Kidney (tissue), 14 donors: Measurements from ENCODE around the gene TPRG1. TPM values are rescaled to one million over a fixed set of nuclear protein-coding genes. Genes with fewer than 3 reads are reported as not detected.

Experiments used
- DNase-seq, 5 donors: peaks; one replicate each; pipeline ENCODE4 v3.0.0-alpha.2; 2013 to 2020
- FAIRE-seq: peaks from 2 replicates; lab custom pipeline; 2012; peaks lifted over from hg19 to GRCh38; lab: Jason Lieb, UNC
- H3K27ac ChIP-seq, 2 donors: one replicate each; pipeline ENCODE4 v1.7.0; 2013; ENCODE audit warnings: low read depth in 2 of 2, low read length in 2 of 2, inconsistent platforms in 1 of 2
- H3K27me3 ChIP-seq: one replicate; pipeline ENCODE4 v1.7.1; 2013; ENCODE audit warnings: low read length, inconsistent platforms; ENCODE audit not compliant: control insufficient read depth, insufficient read depth
- H3K36me3 ChIP-seq, 3 donors: one replicate each; pipeline versions ENCODE4 v1.7.0 to v1.7.1; 2013; ENCODE audit warnings: low read length in 3 of 3, control low read depth in 1 of 3, inconsistent platforms in 1 of 3; ENCODE audit not compliant: insufficient read depth in 3 of 3, control insufficient read depth in 2 of 3
- H3K4me1 ChIP-seq, 3 donors: one replicate each; pipeline versions ENCODE4 v1.7.0 to v1.7.1; 2013; ENCODE audit warnings: low read length in 3 of 3, inconsistent platforms in 1 of 3, low read depth in 1 of 3; ENCODE audit not compliant: control insufficient read depth in 2 of 3, insufficient read depth in 2 of 3
- H3K4me3 ChIP-seq, 3 donors: one replicate each; pipeline versions ENCODE4 v1.7.0 to v1.8.1; 2013; ENCODE audit warnings: low read length in 3 of 3, control low read depth in 1 of 3, inconsistent platforms in 1 of 3
- H3K9ac ChIP-seq, 3 donors: one replicate each; pipeline versions ENCODE4 v1.7.0 to v1.7.1; 2013; ENCODE audit warnings: low read length in 3 of 3, control low read depth in 1 of 3, inconsistent platforms in 1 of 3
- H3K9me3 ChIP-seq, 3 donors: one replicate each; pipeline versions ENCODE4 v1.7.0 to v1.7.1; 2013; ENCODE audit warnings: low read length in 3 of 3, control low read depth in 1 of 3, inconsistent platforms in 1 of 3; ENCODE audit not compliant: control insufficient read depth in 2 of 3, insufficient read depth in 1 of 3
- intact Hi-C: fragments of 100-400 bp; cut with DNase I; formaldehyde crosslinking; loops from one replicate; pipeline ENCODE4 v1.11.1; 2022
- polyA plus RNA-seq: library from polyadenylated mRNA; stranded (reverse); fragments of 350-450 nt; fragmentation: Illumina TruSeq; extraction: RNeasy Lipid Tissue Mini Kit (QIAGEN cat#74804); gene quantifications from one replicate; pipeline ENCODE4 v1.2.3, GENCODE V29; 2014; ENCODE audit warnings: low read depth, low replicate concordance; ENCODE audit not compliant: insufficient read depth
- total RNA-seq: library from RNA; stranded (reverse); fragmentation: NEBNext Ultra II Directional; extraction: Animal tissue kit (Norgen Biotek cat#: 25700); gene quantifications from one replicate; pipeline ENCODE4 v1.2.1, GENCODE V29; 2021
- TF ChIP-seq, protein P1 (sequence below): IDR thresholded peaks from 3 replicates; pipeline ENCODE4 v1.5.1; 2012; ENCODE audit warnings: mild to moderate bottlenecking, moderate library complexity, borderline replicate concordance; ENCODE audit not compliant: insufficient read depth; ENCODE audit errors: extremely low read depth
- donor health status: control.
- donor health status: control.
- donor health status: control.
- donor health status: control.
- donor health status: control.
- donor health status: DM: yes; HTN: yes; CAD: no.
- donor health status: Normal renal cell carcinoma (clear cell type).

TPRG1 gene
- total and polyA plus RNA-seq, 2 donors from 2014 or later: 0.37 to 2.7 TPM

DNA sequence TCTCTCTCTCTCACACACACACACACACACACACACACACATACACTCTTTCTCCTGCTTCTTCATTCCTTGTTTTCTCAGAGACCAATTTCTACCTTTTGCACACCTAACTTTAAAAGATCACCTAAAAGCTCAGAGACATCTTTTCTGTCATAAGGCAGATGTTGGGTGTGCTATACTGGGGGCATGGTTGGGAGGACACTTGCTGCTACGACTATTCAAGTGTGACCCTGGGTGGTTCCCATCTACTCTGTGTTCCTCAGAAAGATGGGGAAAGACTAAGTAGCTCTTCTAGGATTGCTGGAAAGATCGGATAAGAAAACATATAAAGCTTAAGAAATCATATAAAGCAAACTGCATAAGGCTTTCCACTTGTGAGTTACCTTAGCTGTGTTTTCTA lies 33.2 kb downstream of the TPRG1 start:
- TF ChIP-seq, protein P1, sequence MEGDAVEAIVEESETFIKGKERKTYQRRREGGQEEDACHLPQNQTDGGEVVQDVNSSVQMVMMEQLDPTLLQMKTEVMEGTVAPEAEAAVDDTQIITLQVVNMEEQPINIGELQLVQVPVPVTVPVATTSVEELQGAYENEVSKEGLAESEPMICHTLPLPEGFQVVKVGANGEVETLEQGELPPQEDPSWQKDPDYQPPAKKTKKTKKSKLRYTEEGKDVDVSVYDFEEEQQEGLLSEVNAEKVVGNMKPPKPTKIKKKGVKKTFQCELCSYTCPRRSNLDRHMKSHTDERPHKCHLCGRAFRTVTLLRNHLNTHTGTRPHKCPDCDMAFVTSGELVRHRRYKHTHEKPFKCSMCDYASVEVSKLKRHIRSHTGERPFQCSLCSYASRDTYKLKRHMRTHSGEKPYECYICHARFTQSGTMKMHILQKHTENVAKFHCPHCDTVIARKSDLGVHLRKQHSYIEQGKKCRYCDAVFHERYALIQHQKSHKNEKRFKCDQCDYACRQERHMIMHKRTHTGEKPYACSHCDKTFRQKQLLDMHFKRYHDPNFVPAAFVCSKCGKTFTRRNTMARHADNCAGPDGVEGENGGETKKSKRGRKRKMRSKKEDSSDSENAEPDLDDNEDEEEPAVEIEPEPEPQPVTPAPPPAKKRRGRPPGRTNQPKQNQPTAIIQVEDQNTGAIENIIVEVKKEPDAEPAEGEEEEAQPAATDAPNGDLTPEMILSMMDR: no peak
- Histone ChIP-seq H3K4me1 (no peaks in the 10 kb centered on the region), H3K4me3 (no peak overlapping the region), H3K36me3 (no peaks in the 10 kb centered on the region), H3K27ac (no peak overlapping the region), H3K9ac (no peak overlapping the region), H3K9me3 (no peaks in the 10 kb centered on the region), H3K27me3 (no peaks in the 10 kb centered on the region)
- intact Hi-C loops: no loop called here
- FAIRE-seq: no peak
- no peak for DNase-seq

DNA sequence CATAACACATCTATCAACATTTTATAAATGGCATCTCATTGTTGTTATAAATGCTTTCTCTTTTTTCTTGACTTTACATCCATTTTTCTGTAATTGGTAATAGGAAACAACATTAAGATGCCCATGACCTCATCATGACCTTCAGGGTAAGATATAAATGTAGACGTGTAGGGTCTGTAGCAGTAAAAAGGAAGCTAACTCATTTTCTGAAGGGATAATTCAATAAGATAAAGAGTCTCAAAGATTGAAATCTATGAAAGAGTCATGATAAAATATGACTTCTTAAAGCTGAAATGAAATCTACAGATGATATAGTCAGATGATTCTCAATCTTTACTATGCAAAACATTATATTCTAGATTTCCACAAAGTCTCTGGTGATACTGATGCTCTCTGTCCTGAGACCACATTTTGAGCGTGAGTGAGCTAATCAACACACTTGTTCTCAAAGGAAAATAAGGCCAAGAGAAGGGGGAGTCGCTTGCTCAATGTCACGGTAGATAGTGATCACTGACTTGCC lies 38.5 kb downstream of the TPRG1 start:
- intact Hi-C loops: no loop called here

DNA sequence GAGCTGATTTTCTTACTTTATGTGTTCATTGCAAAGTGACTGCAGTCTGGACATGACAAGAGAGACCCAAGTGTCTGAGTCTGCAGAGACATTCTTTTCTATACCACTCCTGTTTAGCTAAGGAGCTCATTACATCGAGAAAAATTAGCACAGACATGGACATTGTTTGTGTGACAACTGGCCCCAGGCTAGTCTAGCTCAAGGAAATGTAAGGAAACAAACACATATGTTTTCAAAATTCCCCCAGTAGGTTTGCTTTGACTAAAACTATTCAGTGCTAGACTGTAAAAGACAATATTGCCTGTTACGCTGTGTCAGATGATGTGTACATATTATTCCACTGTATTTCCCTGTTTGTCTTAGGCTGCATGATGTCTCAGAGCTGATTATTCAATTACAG lies 40.9 kb downstream of the TPRG1 start:
- Histone ChIP-seq H3K9ac (no peak overlapping the region), H3K4me1 (no peaks in the 10 kb centered on the region), H3K4me3 (no peak overlapping the region), H3K27me3 (no peaks in the 10 kb centered on the region), H3K27ac (no peak overlapping the region), H3K36me3 (no peaks in the 10 kb centered on the region), H3K9me3 (no peaks in the 10 kb centered on the region)
- no peak for DNase-seq
- TF ChIP-seq, protein P1: no peak
- no peak for FAIRE-seq
- intact Hi-C loops: no loop called here

More for the DNA sequence above, 38.5 kb downstream of the TPRG1 start:
- no peak overlapping the region for H3K9ac ChIP-seq
- no peak for FAIRE-seq
- TF ChIP-seq, protein P1: no peak
- no peaks in the 10 kb centered on the region for H3K9me3 ChIP-seq
- no peak overlapping the region for H3K4me3 ChIP-seq
- H3K27me3 ChIP-seq: no peaks in the 10 kb centered on the region
- DNase-seq: no peak
- no peaks in the 10 kb centered on the region for H3K36me3 ChIP-seq
- H3K27ac ChIP-seq: no peak overlapping the region
- no peaks in the 10 kb centered on the region for H3K4me1 ChIP-seq

DNA sequence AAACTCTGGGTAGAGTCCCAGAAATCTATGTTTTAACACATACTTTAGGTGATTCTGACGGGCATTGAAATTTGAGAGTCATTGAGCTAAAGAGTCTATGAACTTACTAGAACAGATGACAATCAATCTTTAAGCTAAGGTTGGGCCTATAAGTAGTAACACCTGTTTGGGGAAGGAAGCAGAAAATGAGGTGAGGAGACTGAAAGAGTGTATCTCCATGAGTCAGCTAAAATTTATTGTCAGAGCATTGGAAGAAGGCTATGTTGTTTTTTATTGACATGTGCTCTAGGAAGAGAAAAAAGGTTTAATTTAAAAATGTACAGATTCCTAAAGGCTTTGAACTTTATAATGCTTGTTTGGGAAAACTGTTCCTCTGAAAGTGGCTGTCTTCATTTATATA lies 42.9 kb downstream of the TPRG1 start:
- Histone ChIP-seq H3K9ac (no peak overlapping the region), H3K27me3 (no peaks in the 10 kb centered on the region), H3K36me3 (no peaks in the 10 kb centered on the region), H3K9me3 (no peaks in the 10 kb centered on the region), H3K4me1 (no peaks in the 10 kb centered on the region), H3K4me3 (no peak overlapping the region), H3K27ac (no peak overlapping the region)
- TF ChIP-seq, protein P1: no peak
- DNase-seq: no peak
- FAIRE-seq: no peak
- intact Hi-C loops: no loop called here
